ENCODE data around the gene AP3S1. TPM values are rescaled to one million over a fixed set of nuclear protein-coding genes. Genes with fewer than 3 reads are reported as not detected.

Gene AP3S1
- total and polyA plus RNA-seq, 2 of the 13 experiments (the other 11 are each of a cell fraction or from before 2014, with no cell fraction given), result 50.5 to 85.9 TPM

DNA sequence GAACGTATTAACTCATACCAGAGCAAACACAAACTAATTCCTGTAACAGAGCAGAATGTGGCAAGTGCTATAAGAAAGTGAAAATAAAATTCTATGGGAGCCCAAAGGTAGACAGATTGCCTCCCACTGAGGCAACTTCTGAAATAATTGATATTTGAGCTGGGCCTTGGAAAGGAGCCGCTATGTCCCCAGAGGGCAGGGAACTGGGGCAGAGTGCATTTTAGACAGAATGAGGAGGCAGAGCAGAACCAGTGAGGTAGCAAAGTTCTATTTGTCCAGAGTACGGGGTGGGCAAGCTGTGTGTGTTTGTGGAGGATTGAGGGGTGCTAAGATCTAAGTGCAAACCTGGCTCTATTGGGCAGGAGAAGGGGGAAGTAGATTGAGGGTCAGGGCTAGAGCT, 45.1 kb upstream of the AP3S1 start (continued):
- TF ChIP-seq, protein P1, sequence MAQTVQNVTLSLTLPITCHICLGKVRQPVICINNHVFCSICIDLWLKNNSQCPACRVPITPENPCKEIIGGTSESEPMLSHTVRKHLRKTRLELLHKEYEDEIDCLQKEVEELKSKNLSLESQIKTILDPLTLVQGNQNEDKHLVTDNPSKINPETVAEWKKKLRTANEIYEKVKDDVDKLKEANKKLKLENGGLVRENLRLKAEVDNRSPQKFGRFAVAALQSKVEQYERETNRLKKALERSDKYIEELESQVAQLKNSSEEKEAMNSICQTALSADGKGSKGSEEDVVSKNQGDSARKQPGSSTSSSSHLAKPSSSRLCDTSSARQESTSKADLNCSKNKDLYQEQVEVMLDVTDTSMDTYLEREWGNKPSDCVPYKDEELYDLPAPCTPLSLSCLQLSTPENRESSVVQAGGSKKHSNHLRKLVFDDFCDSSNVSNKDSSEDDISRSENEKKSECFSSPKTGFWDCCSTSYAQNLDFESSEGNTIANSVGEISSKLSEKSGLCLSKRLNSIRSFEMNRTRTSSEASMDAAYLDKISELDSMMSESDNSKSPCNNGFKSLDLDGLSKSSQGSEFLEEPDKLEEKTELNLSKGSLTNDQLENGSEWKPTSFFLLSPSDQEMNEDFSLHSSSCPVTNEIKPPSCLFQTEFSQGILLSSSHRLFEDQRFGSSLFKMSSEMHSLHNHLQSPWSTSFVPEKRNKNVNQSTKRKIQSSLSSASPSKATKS (CRISPR knock-in tag; IDR thresholded peaks at IDR 0.05), result no peak
- TF ChIP-seq ZNF234 (CRISPR knock-in tag; conservative IDR thresholded peaks at IDR 0.05), result no peak
- peak; percentile 44; the same call in 1 of the 2 replicates for TF ChIP-seq HNF4A (CRISPR knock-in tag; IDR thresholded peaks at IDR 0.05)
- 0 out of 2 replicates have a peak, but pooled peaks have one; percentile 24 for TF ChIP-seq HDAC1 (CRISPR knock-in tag; IDR thresholded peaks at IDR 0.05)
- TF ChIP-seq ZNF619 (CRISPR knock-in tag; IDR thresholded peaks at IDR 0.05), result no peak
- TF ChIP-seq ZNF18 (CRISPR knock-in tag; IDR thresholded peaks at IDR 0.05; ENCODE audit: insufficient replicate concordance), result no peak
- TF ChIP-seq ZNF784 (CRISPR knock-in tag; IDR thresholded peaks at IDR 0.05; ENCODE audit: borderline replicate concordance), result no peak
- no peak for TF ChIP-seq KDM6A (CRISPR knock-in tag; IDR thresholded peaks at IDR 0.05; ENCODE audit: low read depth)
- no peak for TF ChIP-seq EEA1 (CRISPR knock-in tag; IDR thresholded peaks at IDR 0.05; ENCODE audit: borderline replicate concordance)
- TF ChIP-seq PAF1 (CRISPR knock-in tag; IDR thresholded peaks at IDR 0.05), result no peak
- no peak for TF ChIP-seq FOXK1 (CRISPR knock-in tag; IDR thresholded peaks at IDR 0.05; ENCODE audit: borderline replicate concordance, low read depth)
- no peak for TF ChIP-seq ZNF672 (CRISPR knock-in tag; IDR thresholded peaks at IDR 0.05)
- TF ChIP-seq PBX3 (CRISPR knock-in tag; IDR thresholded peaks at IDR 0.05; ENCODE audit: borderline replicate concordance), result no peak
- TF ChIP-seq EP300 (IDR thresholded peaks at IDR 0.05; ENCODE audit: low read depth in 2 of 2, low read length in 2 of 2), result peak in 1 of 2 experiments; percentile 28; a peak in 1 of 4 replicates
- no peak for TF ChIP-seq EP300 (CRISPR knock-in tag; IDR thresholded peaks at IDR 0.05; ENCODE audit: borderline replicate concordance)
- no peak for TF ChIP-seq ZNF430 (CRISPR knock-in tag; IDR thresholded peaks at IDR 0.05)
- TF ChIP-seq IRF9 (CRISPR knock-in tag; IDR thresholded peaks at IDR 0.05; ENCODE audit: borderline replicate concordance), result no peak
- TF ChIP-seq, protein P2, sequence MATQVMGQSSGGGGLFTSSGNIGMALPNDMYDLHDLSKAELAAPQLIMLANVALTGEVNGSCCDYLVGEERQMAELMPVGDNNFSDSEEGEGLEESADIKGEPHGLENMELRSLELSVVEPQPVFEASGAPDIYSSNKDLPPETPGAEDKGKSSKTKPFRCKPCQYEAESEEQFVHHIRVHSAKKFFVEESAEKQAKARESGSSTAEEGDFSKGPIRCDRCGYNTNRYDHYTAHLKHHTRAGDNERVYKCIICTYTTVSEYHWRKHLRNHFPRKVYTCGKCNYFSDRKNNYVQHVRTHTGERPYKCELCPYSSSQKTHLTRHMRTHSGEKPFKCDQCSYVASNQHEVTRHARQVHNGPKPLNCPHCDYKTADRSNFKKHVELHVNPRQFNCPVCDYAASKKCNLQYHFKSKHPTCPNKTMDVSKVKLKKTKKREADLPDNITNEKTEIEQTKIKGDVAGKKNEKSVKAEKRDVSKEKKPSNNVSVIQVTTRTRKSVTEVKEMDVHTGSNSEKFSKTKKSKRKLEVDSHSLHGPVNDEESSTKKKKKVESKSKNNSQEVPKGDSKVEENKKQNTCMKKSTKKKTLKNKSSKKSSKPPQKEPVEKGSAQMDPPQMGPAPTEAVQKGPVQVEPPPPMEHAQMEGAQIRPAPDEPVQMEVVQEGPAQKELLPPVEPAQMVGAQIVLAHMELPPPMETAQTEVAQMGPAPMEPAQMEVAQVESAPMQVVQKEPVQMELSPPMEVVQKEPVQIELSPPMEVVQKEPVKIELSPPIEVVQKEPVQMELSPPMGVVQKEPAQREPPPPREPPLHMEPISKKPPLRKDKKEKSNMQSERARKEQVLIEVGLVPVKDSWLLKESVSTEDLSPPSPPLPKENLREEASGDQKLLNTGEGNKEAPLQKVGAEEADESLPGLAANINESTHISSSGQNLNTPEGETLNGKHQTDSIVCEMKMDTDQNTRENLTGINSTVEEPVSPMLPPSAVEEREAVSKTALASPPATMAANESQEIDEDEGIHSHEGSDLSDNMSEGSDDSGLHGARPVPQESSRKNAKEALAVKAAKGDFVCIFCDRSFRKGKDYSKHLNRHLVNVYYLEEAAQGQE (IDR thresholded peaks at IDR 0.05; ENCODE audit: borderline replicate concordance in 1 of 2, low read depth in 1 of 2, low read length in 2 of 2), result no peak
- peak; percentile 43; the same call in 1 of the 2 replicates for TF ChIP-seq SALL1 (CRISPR knock-in tag; IDR thresholded peaks at IDR 0.05)
- TF ChIP-seq NR2F2 (IDR thresholded peaks at IDR 0.05; ENCODE audit: borderline replicate concordance, low read depth), result no peak

Measured in HepG2 (cell line).